Stimulated activated CD8-positive, alpha-beta memory T cell treated with anti-CD3 and anti-CD28 coated beads, Interleukin-12 subunit alpha, Interleukin-12 subunit beta, amount 100 ng/mL, for 4 hours (primary cell): Measurements from ENCODE around the gene TNFAIP6.
"Not testable (repeated sequence)": the region's sequence is repeated elsewhere in the genome, so short reads cannot be mapped to it uniquely, and the experiment has no call there.

Source experiments
- DNase-seq: peaks from one replicate; pipeline ENCODE4 v3.0.0-alpha.2; 2020; ENCODE audit warnings: low read depth

The TNFAIP6 gene

DNA sequence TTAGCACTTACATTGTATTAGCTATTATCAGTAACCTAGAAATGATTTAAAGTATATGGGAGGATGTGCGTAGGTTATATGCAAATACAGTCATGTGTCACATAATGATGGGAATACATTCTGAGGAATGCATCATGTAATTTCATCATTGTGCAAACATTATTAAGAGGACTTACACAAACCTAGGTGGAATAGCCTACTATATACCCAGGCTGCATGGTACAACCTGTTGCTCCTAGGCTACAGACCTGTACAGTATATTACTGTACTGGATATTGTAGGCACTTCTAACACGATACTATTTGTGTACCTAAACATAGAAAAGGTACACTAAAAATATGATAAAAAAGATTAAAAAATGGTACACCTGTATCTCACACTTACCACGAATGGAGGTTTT is 60.3 kb downstream of the TNFAIP6 start:
- no peak for DNase-seq

DNA sequence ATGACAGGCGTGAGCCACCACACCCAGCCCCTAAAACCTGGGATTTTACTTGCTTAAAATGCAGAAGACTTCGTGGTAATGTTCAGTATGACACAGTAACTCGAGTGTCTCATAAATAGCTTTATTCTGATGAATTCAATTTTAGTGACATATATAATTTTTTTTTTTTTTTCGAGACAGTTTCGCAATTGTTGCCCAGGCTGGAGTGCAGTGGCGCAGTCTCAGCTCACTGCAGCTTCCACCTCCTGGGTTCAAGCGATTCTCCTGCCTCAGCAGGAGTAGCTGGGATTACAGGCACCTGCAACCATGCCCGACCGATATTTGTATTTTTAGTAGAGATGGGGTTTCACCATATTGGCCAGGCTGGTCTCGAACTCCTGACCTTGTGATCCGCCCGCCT is 64.3 kb downstream of the TNFAIP6 start:
- DNase-seq: not testable (repeated sequence)

- no peak for DNase-seq
These were observed 65.6 kb downstream of the TNFAIP6 start for GRCh38 chr2:151422917-151423439.

- DNase-seq: no peak
These were observed 66.4 kb downstream of the TNFAIP6 start for GRCh38 chr2:151423760-151424159.
